PFSK-1 (cell line): ENCODE results near the gene TMEM95.

Source experiments
- FOXP2 ChIP-seq: optimal IDR thresholded peaks from 2 replicates; pipeline ENCODE3; 2011; ENCODE audit warnings: borderline replicate concordance, control low read depth, inconsistent platforms; ENCODE audit not compliant: insufficient read depth; ENCODE audit errors: extremely low read length, extremely low read depth
- POLR2AphosphoS5 ChIP-seq: IDR thresholded peaks from 2 replicates; pipeline ENCODE4 v1.6.1; 2012; ENCODE audit warnings: low read depth, mild to moderate bottlenecking, control low read depth, low read length, moderate library complexity
- SIN3A ChIP-seq: IDR thresholded peaks from 2 replicates; pipeline ENCODE4 v1.6.1; 2012; ENCODE audit warnings: mild to moderate bottlenecking, low read length, moderate library complexity, borderline replicate concordance; ENCODE audit not compliant: insufficient read depth
- TAF1 ChIP-seq: IDR thresholded peaks from 2 replicates; pipeline ENCODE4 v1.6.1; 2012; ENCODE audit warnings: low read length, control low read depth, borderline replicate concordance; ENCODE audit not compliant: insufficient read depth
- TF ChIP-seq, protein P1 (sequence below), 2 experiments: IDR thresholded peaks; 2 replicates each; pipeline versions ENCODE4 v1.6.1 to v1.8.0; 2011 to 2012; ENCODE audit warnings: low read depth in 2 of 2, low read length in 2 of 2, control low read depth in 1 of 2, inconsistent platforms in 1 of 2, mild to moderate bottlenecking in 1 of 2, moderate library complexity in 1 of 2; ENCODE audit not compliant: insufficient read depth in 1 of 2

TMEM95 gene

GRCh38 chr17:7309628-7310027, 45.3 kb upstream of the TMEM95 start:
- TF ChIP-seq POLR2AphosphoS5 (peak; percentile 56), FOXP2 (no peak)

GRCh38 chr17:7311110-7311705, 43.7 kb upstream of the TMEM95 start:
- TF ChIP-seq SIN3A: no peak
- TF ChIP-seq TAF1: no peak
- TF ChIP-seq FOXP2: no peak
- TF ChIP-seq, protein P1, sequence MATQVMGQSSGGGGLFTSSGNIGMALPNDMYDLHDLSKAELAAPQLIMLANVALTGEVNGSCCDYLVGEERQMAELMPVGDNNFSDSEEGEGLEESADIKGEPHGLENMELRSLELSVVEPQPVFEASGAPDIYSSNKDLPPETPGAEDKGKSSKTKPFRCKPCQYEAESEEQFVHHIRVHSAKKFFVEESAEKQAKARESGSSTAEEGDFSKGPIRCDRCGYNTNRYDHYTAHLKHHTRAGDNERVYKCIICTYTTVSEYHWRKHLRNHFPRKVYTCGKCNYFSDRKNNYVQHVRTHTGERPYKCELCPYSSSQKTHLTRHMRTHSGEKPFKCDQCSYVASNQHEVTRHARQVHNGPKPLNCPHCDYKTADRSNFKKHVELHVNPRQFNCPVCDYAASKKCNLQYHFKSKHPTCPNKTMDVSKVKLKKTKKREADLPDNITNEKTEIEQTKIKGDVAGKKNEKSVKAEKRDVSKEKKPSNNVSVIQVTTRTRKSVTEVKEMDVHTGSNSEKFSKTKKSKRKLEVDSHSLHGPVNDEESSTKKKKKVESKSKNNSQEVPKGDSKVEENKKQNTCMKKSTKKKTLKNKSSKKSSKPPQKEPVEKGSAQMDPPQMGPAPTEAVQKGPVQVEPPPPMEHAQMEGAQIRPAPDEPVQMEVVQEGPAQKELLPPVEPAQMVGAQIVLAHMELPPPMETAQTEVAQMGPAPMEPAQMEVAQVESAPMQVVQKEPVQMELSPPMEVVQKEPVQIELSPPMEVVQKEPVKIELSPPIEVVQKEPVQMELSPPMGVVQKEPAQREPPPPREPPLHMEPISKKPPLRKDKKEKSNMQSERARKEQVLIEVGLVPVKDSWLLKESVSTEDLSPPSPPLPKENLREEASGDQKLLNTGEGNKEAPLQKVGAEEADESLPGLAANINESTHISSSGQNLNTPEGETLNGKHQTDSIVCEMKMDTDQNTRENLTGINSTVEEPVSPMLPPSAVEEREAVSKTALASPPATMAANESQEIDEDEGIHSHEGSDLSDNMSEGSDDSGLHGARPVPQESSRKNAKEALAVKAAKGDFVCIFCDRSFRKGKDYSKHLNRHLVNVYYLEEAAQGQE (IDR thresholded peaks at IDR 0.05; ENCODE audit: insufficient read depth in 1 of 2, low read depth in 2 of 2, low read length in 2 of 2): no peak
- TF ChIP-seq POLR2AphosphoS5: no peak; the same call in 1 of the 2 replicates

- no peak for TF ChIP-seq TAF1
- TF ChIP-seq FOXP2: no peak
- TF ChIP-seq POLR2AphosphoS5: no peak; the same call in none of the 2 replicates
- TF ChIP-seq SIN3A: no peak
- TF ChIP-seq, protein P1 (IDR thresholded peaks at IDR 0.05; ENCODE audit: insufficient read depth in 1 of 2, low read depth in 2 of 2, low read length in 2 of 2): no peak
Measured at GRCh38 chr17:7312432-7313087, 42.4 kb upstream of the TMEM95 start.

GRCh38 chr17:7313088-7313889, 41.7 kb upstream of the TMEM95 start:
- TF ChIP-seq POLR2AphosphoS5: peak; percentile 22; the same call in 1 of the 2 replicates
- TF ChIP-seq, protein P1 (IDR thresholded peaks at IDR 0.05; ENCODE audit: insufficient read depth in 1 of 2, low read depth in 2 of 2, low read length in 2 of 2): no peak

DNA sequence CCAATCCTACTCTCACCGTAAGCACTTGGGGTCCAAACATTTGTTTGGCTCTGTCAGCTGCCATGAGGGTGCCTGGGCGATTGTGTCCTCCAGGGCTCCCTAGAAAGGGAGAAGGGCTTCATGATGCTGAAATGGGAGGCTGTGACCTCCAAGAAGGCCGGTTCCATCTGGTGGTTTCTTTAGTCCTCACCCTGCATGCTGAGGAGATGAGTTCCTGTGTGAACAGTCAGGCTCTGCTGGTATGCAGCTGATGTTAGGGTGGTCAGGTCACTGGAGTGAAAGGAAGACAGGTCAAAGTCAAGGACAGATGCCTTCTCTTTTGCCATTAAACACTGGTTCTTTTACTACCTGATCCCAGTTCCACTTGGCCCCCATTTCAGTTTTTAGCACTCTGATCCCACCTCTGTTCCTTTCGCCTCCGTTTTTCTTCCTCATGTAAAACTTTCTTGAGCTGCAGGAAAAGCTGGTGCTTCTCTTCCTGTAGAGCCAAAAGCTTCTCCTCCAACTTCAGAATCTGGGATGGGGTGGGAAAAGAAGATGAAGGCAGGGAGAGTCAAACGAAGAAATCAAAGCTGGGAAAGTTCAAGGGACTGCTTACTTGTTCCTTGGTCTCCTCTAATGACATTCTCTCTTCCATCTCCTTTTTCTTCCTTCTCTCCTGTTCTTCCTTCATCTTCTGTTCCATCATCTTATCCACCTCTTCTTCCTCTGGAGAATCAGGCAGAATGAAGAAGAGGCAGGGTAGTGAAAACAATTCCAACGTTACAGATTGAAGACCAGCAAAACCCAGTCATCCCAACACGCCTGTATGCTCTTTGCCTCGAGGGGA, 40.9 kb upstream of the TMEM95 start:
- TF ChIP-seq TAF1: no peak
- 0 out of 2 replicates have a peak, but pooled peaks have one; percentile 32 for TF ChIP-seq POLR2AphosphoS5
